Activated CD4-positive, CD25-positive, alpha-beta regulatory T cell treated with anti-CD3 and anti-CD28 coated beads, Interleukin-2, amount 50 U/mL, for 72 hours (primary cell): ENCODE results near the gene PRMT3.
"Not testable (repeated sequence)": the region's sequence is repeated elsewhere in the genome, so short reads cannot be mapped to it uniquely, and the experiment has no call there.

Source experiments
- DNase-seq: peaks from one replicate; pipeline ENCODE4 v3.0.0; 2021

Gene PRMT3

DNA sequence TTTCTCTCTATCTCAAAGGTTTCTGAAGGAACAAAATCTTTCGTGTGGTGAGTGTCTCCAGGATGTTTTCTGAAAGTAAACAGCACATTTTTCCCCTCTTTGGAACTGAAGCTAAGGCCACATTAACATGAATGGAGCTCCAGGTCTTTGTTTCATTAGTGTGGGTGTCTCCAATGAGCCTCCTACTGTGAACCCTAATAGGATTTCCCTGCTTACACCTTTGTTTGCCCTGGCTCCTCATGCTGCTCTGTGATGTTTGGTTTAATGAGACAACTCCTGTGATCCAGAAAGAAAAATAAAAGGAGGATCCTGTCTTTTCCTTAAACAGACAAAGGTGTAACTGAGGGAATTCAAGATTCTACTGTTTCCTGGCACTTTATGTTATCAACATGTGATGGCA, 135.0 kb downstream of the PRMT3 start:
- DNase-seq: no peak

DNA sequence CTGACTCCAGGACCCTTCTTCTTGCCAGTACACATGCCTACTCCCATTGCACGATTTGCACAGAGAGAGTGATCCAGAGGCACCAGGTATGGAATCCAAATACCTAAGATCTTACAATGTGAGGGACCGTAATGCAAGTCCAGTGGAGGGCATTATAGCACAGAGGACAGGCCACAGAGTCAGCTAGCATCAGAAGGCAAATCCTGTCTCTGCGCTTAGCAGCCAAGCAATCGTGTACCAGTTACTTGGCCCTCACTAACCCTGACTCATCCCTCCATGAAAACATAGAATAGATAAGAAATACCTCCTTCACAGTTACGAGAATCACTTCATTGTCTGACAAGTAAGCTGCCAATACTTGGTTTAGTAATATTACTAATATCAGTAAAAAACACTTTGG, 142.2 kb downstream of the PRMT3 start:
- DNase-seq: no peak

DNA sequence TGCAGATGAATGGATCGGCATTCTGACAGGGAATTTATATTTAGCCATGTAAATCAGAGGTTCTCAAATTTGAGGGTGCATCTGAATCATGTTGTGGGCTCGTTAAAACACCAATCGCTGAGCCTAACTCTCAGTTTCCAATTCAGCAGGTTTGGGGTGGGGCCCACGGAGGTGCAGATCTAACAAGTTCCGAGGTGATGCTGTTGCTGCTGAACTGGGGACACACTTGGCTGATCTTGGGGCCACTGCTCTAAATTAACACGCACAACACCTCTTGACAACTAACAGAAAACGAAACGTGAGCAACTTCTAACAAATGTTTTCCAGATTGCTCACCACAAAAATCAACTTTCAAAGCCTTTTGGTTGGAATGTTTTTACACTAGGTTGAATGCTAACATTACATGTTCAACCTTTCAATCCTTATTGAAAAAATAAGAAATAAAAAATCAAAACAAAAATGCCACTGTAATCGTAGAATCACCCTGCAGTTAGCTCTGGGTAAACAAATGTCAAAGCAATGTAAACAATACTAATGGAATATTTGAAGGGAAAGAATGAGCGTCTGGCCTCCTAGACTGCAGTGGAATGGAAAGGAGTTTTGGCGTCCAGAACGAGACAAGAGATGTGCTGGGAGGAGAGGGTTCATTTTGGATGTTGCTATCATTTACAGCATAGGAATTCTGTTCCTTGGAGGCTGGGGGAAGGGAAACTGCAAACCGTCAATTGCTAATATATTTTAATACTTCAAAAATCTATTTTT, 143.6 kb downstream of the PRMT3 start:
- DNase-seq: no peak

DNA sequence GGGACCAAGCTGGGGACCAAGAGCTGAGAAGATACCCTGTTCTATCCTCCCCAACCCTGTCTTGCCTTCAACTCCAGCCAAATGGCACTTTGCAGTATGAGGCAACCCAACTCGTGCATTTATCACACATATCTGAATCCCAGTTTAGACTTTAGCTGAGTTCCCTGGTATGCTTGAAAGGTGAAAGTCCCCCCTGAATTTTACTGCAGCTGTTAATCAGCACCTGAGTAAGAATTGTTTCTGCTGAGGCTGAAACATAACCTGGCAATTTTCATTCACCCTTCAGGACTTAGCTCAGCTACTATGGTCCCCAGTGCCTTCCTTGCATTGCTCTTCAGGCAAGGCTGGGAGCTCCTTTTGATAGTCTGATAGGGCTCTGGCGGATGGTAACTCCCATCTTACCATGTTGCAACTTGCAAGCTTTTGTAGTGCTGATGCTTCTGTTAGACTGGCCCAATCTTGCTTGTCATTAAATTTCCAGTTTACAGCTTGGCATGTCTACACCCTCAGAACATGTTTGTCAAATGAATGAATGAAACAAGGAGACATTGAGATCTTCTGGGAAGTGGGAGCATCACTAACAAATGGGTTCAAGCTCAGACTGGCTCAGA, 147.9 kb downstream of the PRMT3 start:
- no peak for DNase-seq

DNA sequence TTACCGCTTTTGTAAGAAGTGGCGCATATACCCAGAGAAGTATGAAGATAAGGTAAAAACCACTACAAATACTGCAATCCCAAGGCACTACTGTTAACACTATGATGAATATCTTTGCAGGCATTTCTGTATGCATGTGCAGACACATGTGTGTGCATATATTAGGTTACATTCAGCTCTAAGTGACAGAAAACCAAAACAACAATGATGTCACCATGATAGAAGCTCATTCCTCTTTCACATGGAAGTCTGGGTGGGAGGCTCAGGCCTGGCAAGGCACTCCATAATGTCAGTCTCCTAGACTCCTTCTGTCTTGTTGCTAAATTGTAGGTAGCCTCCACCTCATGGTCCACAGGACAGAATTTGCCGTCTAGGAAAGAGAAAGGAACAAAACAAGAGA, 148.8 kb downstream of the PRMT3 start:
- no peak for DNase-seq

DNA sequence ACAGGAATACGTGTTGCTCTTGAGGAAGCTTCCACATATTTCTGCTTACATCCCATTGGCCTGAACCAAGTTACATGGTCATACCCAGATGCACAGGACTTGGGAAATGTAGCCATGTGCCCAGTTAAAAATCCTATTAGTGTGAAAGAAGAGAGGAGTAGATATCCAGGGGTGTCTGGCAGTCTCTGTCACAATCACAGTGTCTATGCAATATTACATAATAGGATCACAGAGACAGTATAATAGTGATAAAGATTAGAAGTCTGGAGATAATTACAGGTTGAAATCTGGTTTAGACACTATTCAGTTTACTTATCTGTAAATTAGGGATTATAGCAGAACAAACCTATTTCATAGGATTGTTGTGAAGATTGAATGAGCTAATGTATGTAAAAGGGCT, 149.3 kb downstream of the PRMT3 start:
- no peak for DNase-seq

DNA sequence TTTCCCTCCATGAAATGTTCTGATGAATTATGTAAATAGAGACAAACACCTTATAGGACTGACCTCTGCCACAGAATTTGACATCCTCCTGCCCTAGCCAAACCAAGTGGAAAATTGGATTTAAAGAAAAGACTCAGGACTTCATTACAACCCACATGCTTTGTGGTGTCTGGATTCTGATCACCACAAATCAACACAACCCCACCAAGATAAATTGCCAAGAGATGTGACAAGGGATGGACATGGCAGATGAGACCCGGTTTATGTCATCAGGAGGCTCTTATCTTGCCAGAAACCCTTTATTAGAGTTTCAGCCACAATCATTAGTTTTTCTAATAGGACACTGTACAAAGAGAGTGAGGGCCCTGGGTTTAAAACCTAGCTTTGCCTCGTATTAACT, 154.0 kb downstream of the PRMT3 start:
- no peak for DNase-seq

DNA sequence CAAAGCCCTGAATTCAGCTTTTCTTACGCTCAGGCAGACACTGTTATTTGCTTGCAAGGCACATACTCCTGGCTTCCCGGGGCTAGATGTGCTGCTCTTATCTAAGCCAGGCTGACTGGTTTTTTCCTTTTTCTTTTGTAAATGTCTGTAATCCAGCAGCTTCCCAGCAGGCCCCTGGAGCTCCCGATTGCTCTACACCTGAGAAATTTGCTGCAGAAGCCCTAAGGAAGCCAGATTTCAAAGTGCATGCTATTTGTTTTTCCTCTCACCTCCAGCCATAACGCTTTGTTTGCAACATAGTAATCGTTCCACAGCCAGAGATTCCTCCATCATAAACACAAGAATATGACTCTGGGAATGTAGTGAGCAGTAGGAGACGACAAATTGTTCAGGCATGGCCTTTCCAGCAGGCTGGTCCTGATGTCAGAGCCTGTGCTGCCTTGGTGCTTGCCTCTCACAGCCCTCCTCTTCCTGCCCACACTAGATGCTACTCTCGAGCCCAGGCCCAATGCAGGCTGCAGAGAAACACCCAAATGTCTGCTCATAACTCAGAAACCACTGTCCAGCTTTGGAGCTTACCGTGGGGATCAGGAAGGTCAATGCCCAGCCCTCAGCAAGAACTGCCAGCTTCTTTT, 157.2 kb downstream of the PRMT3 start:
- DNase-seq: no peak

DNA sequence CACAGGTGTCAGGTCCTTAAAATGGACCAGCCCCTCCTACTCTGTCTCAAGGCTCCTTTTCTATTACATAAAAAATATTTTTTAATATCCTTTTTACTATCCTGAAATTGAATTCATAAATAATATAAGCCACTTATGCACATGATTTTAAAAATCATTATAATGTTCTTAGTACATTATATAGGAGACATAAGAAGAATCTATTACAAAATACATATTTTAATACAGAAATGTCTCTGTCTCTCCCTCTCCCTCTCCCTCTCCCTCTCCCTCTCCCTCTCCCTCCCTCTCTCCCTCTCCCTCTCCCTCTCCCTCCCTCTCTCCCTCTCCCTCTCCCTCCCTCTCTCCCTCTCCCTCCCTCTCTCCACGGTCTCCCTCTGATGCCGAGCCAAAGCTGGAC, 159.9 kb downstream of the PRMT3 start:
- no peak for DNase-seq

DNA sequence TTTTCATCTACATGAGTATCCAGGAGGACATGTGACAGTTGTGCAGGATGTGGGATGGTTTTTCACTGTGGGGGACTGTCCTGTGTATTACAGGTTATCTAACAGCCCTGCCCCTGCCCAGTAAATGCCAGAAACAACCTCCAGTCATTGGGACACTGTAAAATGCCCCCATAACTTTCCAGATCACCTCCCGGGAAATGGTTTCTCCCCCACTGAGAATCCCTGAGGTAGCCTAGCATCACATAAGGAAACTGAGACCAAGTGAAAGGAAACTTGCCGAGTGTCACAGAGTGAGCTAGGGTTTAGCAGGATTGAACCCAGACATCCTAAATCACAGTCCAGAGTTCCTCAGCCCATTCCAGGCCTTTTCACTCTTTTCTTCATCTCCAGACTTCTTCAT, 163.6 kb downstream of the PRMT3 start:
- DNase-seq: no peak

DNA sequence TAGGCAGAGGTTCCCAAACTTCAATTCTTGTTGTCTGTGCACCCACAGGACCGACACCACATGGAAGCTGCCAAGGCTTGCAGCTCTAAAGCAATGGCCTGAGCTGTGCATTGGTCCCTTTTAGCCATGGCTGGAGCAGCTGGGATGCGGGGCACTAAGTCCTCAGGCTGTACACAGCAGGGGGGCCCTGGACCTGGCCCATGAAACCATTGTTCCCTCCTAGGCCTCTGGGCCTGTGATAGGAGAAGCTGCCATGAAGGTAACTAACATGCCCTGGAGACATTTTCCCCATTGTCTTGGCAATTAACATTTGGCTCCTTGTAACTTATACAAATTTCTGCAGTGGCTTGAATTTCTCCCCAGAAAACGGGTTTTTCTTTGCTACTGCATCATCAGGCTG, 168.3 kb downstream of the PRMT3 start:
- no peak for DNase-seq

DNA sequence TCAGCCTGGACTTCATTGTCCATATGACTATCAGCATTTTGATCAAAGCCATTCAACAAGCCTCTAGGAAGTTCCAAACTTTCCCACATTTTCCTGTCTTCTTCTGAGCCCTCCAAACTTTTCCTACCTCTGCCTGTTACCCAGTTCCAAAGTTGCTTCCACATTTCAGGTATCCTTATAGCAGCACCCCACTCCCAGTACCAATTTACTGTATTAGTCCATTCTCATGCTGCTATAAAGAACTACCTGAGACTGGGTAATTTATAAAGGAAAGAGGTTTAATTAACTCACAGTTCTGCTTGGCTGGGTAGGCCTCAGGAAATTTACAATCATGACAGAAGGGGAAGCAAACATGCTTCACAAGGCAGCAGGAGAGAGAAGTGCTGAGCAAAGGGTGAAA, 168.9 kb downstream of the PRMT3 start:
- DNase-seq: not testable (repeated sequence)

DNA sequence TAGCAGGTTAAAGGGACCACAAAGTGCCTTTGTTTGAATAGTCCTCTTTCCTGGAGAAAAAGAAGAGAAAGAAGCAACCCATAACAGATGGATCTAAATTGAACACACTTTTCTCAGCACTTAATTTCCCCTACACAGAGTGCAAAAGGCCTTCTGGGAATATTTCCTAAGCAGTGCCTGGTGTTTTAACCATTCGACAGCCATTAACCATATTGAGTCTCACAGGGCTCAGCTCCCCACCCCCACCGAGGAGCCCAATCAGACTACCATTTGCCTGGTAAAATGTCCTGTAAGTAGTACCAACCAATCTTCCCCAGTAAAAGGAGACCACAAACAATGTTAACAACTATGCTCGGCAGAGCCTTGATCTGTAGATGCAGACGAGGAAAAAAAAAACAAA, 171.2 kb downstream of the PRMT3 start:
- DNase-seq: no peak
